A549 (cell line): Measurements from ENCODE around the gene GMCL1.

Experiments used
- CBX2 ChIP-seq: fragments of 200-600 bp; sonication (generic); IDR thresholded peaks from 2 replicates; pipeline ENCODE4 v1.6.1; 2016; ENCODE audit warnings: low read depth, mild to moderate bottlenecking, borderline replicate concordance
- EHMT2 ChIP-seq: fragments of 200-600 bp; sonication (generic); IDR thresholded peaks from 2 replicates; pipeline ENCODE4 v1.6.1; 2016; ENCODE audit warnings: antibody characterized with exemption, low read depth, mild to moderate bottlenecking, moderate library complexity
- KDM1A ChIP-seq: fragments of 200-600 bp; sonication (generic); IDR thresholded peaks from 2 replicates; pipeline ENCODE4 v1.6.1; 2016; ENCODE audit warnings: low read depth, mild to moderate bottlenecking
- POLR2A ChIP-seq: IDR thresholded peaks from 2 replicates; pipeline ENCODE4 v1.6.1; 2012; ENCODE audit warnings: mild to moderate bottlenecking, low read length
- RAD21 ChIP-seq, 2 experiments: fragments of >200 bp in 1 of 2; sonication (Bioruptor Twin) in 1 of 2; formaldehyde crosslinking in 1 of 2; IDR thresholded peaks in 1 of 2; conservative IDR thresholded peaks in 1 of 2; 2 replicates in 1 of 2; 3 replicates in 1 of 2; pipeline ENCODE4 v1.6.1; 2012 to 2018; ENCODE audit warnings: inconsistent platforms in 1 of 2
- RFX5 ChIP-seq: fragments of 450-650 bp; IDR thresholded peaks from 2 replicates; pipeline ENCODE4 v1.7.1; 2014; ENCODE audit warnings: antibody characterized with exemption, mild to moderate bottlenecking, moderate library complexity
- SMC3 ChIP-seq: fragments of >200 bp; sonication (Bioruptor Twin); formaldehyde crosslinking; IDR thresholded peaks from 3 replicates; pipeline ENCODE4 v1.6.1; 2018; ENCODE audit warnings: inconsistent platforms
- SREBF2 ChIP-seq: fragments of 450-650 bp; IDR thresholded peaks from 2 replicates; pipeline ENCODE4 v1.6.1; 2014; ENCODE audit warnings: mild to moderate bottlenecking, moderate library complexity

DNA sequence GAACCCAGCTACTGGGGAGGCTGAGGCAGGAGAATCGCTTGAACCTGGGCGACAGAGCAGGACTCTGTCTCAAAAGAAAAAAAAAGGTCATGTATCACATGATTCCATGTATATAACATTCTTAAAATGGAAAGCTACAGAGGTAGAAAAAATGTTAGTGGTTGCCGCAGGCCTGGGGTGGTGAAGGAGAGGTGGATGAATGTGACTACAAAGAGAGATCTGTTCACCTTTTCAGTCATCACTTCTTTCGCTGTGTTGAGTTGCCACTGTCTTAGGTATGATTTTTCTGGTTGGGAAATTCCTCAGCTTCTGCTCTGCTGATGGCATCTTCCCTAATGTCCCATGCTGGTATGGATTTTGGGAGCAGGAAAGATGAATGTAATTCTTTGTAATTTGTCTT is 59.0 kb downstream of the GMCL1 start:
- TF ChIP-seq RFX5 (no peak), POLR2A (no peak), SREBF2 (no peak), KDM1A (no peak), RAD21 (conservative IDR thresholded peaks at IDR 0.05 in 1 of 2, IDR thresholded peaks at IDR 0.05 in 1 of 2) (no peak), CBX2 (no peak), SMC3 (no peak), EHMT2 (no peak)
